ENCODE measurements around the gene MAP9. TPM values are rescaled to one million over a fixed set of nuclear protein-coding genes. Genes with fewer than 3 reads are reported as not detected.
"Not testable (repeated sequence)": the region's sequence is repeated elsewhere in the genome, so short reads cannot be mapped to it uniquely, and the experiment has no call there.

Gene MAP9
- total RNA-seq, 5 donors from 2014 or later (not counting 1 experiment from before 2014, with no cell fraction given) = 5.1 to 17.3 (median 6.6) TPM

DNA sequence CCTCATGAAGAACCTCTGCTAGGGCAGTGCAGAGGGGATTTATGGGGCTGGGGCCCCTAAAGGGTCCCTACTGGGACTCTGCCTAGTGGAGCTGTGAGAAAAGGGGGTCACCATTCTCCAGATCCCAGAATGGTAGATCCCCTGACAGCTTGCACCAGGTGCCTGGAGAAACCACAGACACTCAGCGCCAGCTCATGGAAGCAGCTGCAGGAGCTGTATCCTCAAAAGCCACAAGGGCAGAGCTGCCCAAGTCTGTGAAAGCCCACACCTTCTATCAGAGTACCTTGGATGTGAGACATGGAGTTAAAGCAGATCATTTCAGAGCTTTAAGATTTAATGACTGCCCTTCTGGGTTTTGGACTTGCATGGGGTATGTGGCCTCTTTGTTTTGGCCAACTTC lies 38.6 kb downstream of the MAP9 start:
- Histone ChIP-seq H3K4me3 (ENCODE audit: control insufficient read depth in 1 of 2, extremely low read depth in 1 of 2, low read length in 1 of 2) (no peak overlapping the region), H3K27me3 (replicated peaks in 1 of 2; ENCODE audit: control insufficient read depth in 2 of 2, extremely low read depth in 1 of 2, insufficient read depth in 2 of 2, low read length in 1 of 2) (peaks cover 0 to 3% of the 10 kb centered on the region in 2 experiments), H3K27ac (ENCODE audit: low read length) (no peak overlapping the region), H3K4me1 (ENCODE audit: control insufficient read depth in 1 of 2, extremely low read depth in 1 of 2, insufficient read depth in 2 of 2, low read length in 2 of 2) (no peaks in the 10 kb centered on the region), H3K36me3 (ENCODE audit: control insufficient read depth in 2 of 2, extremely low read depth in 1 of 2, insufficient read depth in 1 of 2, low read length in 1 of 2) (no peaks in the 10 kb centered on the region), H3K9me3 (no peaks in the 10 kb centered on the region)
- DNase-seq = no peak
- peaks cover 13 to 14% of the 10 kb centered on the region in 2 donors for H3K27me3 Mint-ChIP-seq
- POLR2A ChIA-PET = no interaction called here
- CTCF ChIA-PET = no interaction called here
- WGBS (ENCODE audit: insufficient coverage) = no CpG with 5 or more reads among the region's 1 CpG
- no peak overlapping the region for H3K27ac Mint-ChIP-seq
- ATAC-seq (replicated peaks in 1 of 4) = no peak
- H3K36me3 Mint-ChIP-seq = peaks cover 6% of the 10 kb centered on the region
- H3K4me3 Mint-ChIP-seq = no peak overlapping the region
- no peaks in the 10 kb centered on the region for H3K4me1 Mint-ChIP-seq
- peaks cover 0 to 3% (median 0%) of the 10 kb centered on the region in 3 donors for H3K9me3 Mint-ChIP-seq

DNA sequence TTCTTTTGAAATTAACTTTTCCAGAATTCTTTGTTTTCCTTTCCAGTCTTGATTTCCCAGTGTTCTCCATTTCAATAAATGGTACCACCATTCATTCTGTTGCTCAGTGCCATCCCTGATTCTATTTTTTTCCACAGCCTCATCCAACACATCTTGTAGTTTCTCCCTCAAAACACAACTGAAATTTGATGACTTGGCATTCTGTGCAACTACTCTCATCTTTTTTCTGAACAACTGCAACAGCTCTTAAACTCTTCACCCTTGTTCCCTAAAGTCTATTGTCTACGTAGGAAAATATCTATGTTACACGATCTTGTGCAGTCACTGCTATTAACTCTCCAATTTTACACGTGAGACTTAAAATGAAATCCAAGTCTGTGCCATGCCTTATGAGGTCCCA lies 40.5 kb downstream of the MAP9 start:
- Histone ChIP-seq H3K36me3 (ENCODE audit: control insufficient read depth in 2 of 2, extremely low read depth in 1 of 2, insufficient read depth in 1 of 2, low read length in 1 of 2) (no peaks in the 10 kb centered on the region), H3K9me3 (no peaks in the 10 kb centered on the region), H3K4me1 (ENCODE audit: control insufficient read depth in 1 of 2, extremely low read depth in 1 of 2, insufficient read depth in 2 of 2, low read length in 2 of 2) (no peaks in the 10 kb centered on the region), H3K27me3 (replicated peaks in 1 of 2; ENCODE audit: control insufficient read depth in 2 of 2, extremely low read depth in 1 of 2, insufficient read depth in 2 of 2, low read length in 1 of 2) (peaks cover 0 to 3% of the 10 kb centered on the region in 2 experiments), H3K27ac (ENCODE audit: low read length) (no peak overlapping the region), H3K4me3 (ENCODE audit: control insufficient read depth in 1 of 2, extremely low read depth in 1 of 2, low read length in 1 of 2) (no peak overlapping the region)
- H3K27ac Mint-ChIP-seq = no peak overlapping the region
- no peaks in the 10 kb centered on the region for H3K36me3 Mint-ChIP-seq
- peaks cover 13 to 14% of the 10 kb centered on the region in 2 donors for H3K27me3 Mint-ChIP-seq
- ChIA-PET CTCF (no interaction called here), POLR2A (no interaction called here)
- no peak overlapping the region for H3K4me3 Mint-ChIP-seq
- ATAC-seq (replicated peaks in 1 of 4) = no peak
- peaks cover 0 to 3% (median 0%) of the 10 kb centered on the region in 3 donors for H3K9me3 Mint-ChIP-seq
- no peak for DNase-seq
- no peaks in the 10 kb centered on the region for H3K4me1 Mint-ChIP-seq
- WGBS (ENCODE audit: insufficient coverage) = 70% methylated on average over 3 of the region's 3 CpGs

DNA sequence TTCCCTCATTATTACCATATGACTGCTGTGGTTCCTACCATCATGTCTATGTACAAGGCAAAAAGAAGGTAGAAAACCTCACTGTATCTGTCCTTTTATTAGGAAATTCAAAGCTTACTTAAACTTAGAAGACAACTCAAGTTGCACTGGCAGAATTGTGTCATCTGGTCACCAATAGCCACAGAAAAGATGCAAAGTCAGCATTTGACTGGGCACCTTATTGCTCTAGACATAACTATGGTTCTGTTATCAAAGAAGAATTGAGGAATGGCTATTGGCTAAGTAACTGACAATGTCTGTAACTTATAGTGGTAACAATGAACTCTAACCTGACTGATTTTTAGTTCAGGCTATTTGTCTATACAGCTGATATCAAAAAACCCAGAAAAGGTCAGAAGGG lies 45.3 kb downstream of the MAP9 start:
- Mint-ChIP-seq H3K4me3 (no peak overlapping the region), H3K4me1 (no peaks in the 10 kb centered on the region), H3K36me3 (no peaks in the 10 kb centered on the region), H3K27ac (no peak overlapping the region), H3K27me3 (peaks cover 4 to 15% of the 10 kb centered on the region in 2 donors), H3K9me3 (no peaks in the 10 kb centered on the region)
- DNase-seq (no peak), ATAC-seq (replicated peaks in 1 of 4) (no peak)
- no peaks in the 10 kb centered on the region for H3K36me3 ChIP-seq (ENCODE audit: control insufficient read depth in 2 of 2, extremely low read depth in 1 of 2, insufficient read depth in 1 of 2, low read length in 1 of 2)
- H3K27ac ChIP-seq (ENCODE audit: low read length) = no peak overlapping the region
- ChIA-PET POLR2A (interaction anchor here in 1 of 2 donors (0.7 kb wide), 1 partner anchor 342 kb away, joined by 3 read pairs; no protein-coding TSS in a partner anchor), CTCF (no interaction called here)
- no peaks in the 10 kb centered on the region for H3K9me3 ChIP-seq
- H3K27me3 ChIP-seq (replicated peaks in 1 of 2; ENCODE audit: control insufficient read depth in 2 of 2, extremely low read depth in 1 of 2, insufficient read depth in 2 of 2, low read length in 1 of 2) = peaks cover 0 to 3% of the 10 kb centered on the region in 2 experiments
- H3K4me3 ChIP-seq (ENCODE audit: control insufficient read depth in 1 of 2, extremely low read depth in 1 of 2, low read length in 1 of 2) = no peak overlapping the region
- no peaks in the 10 kb centered on the region for H3K4me1 ChIP-seq (ENCODE audit: control insufficient read depth in 1 of 2, extremely low read depth in 1 of 2, insufficient read depth in 2 of 2, low read length in 2 of 2)

DNA sequence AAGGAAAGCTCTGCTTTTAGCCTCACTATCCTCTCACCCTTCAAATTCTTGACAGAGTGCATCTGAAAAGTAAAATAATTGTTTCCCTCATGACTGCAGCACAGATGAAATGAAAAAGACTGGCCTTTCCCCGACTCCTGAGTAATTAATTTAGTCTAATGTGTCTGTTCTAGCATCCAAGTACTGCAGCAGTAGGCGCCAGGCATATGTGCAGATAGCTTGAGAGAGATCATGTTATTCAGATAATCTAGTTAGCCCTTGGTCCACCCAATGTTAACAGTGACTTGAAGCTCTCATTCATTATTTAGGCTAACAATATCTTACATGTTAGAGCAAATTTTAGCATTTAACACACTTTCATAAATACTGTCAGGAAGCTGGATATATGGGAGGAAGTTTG lies 54.0 kb downstream of the MAP9 start:
- H3K4me1 ChIP-seq (ENCODE audit: control insufficient read depth in 1 of 2, extremely low read depth in 1 of 2, insufficient read depth in 2 of 2, low read length in 2 of 2) = no peaks in the 10 kb centered on the region
- ATAC-seq (replicated peaks in 1 of 4) = no peak
- H3K36me3 ChIP-seq (ENCODE audit: control insufficient read depth in 2 of 2, extremely low read depth in 1 of 2, insufficient read depth in 1 of 2, low read length in 1 of 2) = no peaks in the 10 kb centered on the region
- ChIA-PET CTCF (no interaction called here), POLR2A (no interaction called here)
- no CpG with 5 or more reads among the region's 2 CpGs for WGBS (ENCODE audit: insufficient coverage)
- Mint-ChIP-seq H3K4me1 (no peaks in the 10 kb centered on the region), H3K4me3 (no peak overlapping the region), H3K27me3 (peaks cover 13 to 34% of the 10 kb centered on the region in 2 donors), H3K36me3 (no peaks in the 10 kb centered on the region), H3K9me3 (peaks cover 0 to 3% (median 0%) of the 10 kb centered on the region in 3 donors), H3K27ac (no peak overlapping the region)
- H3K27me3 ChIP-seq (replicated peaks in 1 of 2; ENCODE audit: control insufficient read depth in 2 of 2, extremely low read depth in 1 of 2, insufficient read depth in 2 of 2, low read length in 1 of 2) = peaks cover 0 to 4% of the 10 kb centered on the region in 2 experiments
- no peak for DNase-seq
- no peaks in the 10 kb centered on the region for H3K9me3 ChIP-seq
- H3K4me3 ChIP-seq (ENCODE audit: control insufficient read depth in 1 of 2, extremely low read depth in 1 of 2, low read length in 1 of 2) = no peak overlapping the region
- H3K27ac ChIP-seq (ENCODE audit: low read length) = no peak overlapping the region

DNA sequence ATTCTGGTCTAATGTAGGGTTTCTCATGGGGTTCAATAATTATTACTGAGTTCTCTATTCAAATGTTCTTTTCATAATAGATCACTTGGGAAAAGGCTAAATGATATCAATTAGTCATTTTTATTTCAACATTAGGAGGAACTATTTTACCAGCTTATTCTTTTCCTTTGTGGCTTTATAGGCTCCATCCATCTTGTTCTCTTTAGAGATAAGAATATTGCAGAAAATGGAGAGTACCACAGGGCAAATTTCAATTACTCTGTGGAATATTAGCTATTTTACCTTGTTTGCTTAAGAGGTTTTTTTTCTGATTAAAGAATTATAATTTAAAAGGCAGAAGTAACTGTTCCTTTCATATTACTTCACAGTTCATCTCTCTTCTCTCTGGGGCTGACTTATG lies 55.8 kb downstream of the MAP9 start:
- Histone ChIP-seq H3K27me3 (replicated peaks in 1 of 2; ENCODE audit: control insufficient read depth in 2 of 2, extremely low read depth in 1 of 2, insufficient read depth in 2 of 2, low read length in 1 of 2) (peaks cover 0 to 4% of the 10 kb centered on the region in 2 experiments), H3K36me3 (ENCODE audit: control insufficient read depth in 2 of 2, extremely low read depth in 1 of 2, insufficient read depth in 1 of 2, low read length in 1 of 2) (no peaks in the 10 kb centered on the region), H3K27ac (ENCODE audit: low read length) (no peak overlapping the region), H3K4me3 (ENCODE audit: control insufficient read depth in 1 of 2, extremely low read depth in 1 of 2, low read length in 1 of 2) (no peak overlapping the region), H3K9me3 (no peaks in the 10 kb centered on the region), H3K4me1 (ENCODE audit: control insufficient read depth in 1 of 2, extremely low read depth in 1 of 2, insufficient read depth in 2 of 2, low read length in 2 of 2) (no peaks in the 10 kb centered on the region)
- no peak overlapping the region for H3K27ac Mint-ChIP-seq
- DNase-seq = no peak
- no peak overlapping the region for H3K4me3 Mint-ChIP-seq
- CTCF ChIA-PET = no interaction called here
- H3K36me3 Mint-ChIP-seq = no peaks in the 10 kb centered on the region
- peaks cover 0 to 3% (median 0%) of the 10 kb centered on the region in 3 donors for H3K9me3 Mint-ChIP-seq
- H3K4me1 Mint-ChIP-seq = no peaks in the 10 kb centered on the region
- POLR2A ChIA-PET = no interaction called here
- H3K27me3 Mint-ChIP-seq = peaks cover 11 to 29% of the 10 kb centered on the region in 2 donors
- ATAC-seq (replicated peaks in 1 of 4) = no peak

DNA sequence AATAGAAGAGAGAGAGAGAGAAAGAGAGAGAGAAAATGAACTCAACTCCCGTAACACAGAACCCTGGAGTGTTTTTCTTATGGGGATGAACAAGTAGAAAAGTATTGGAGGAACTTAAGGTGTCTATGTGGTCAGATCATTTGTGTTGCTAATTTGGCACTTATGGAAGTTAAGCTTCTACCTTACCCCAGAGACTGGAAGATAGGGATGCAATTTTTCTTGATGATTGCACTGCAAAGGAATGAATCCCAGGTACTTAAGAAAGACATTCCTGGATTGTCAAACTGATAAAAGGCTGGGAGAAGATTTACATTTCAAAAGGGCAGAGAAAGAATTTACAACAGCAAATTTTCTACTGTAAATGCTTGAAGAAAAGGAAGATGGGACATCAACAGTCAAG lies 57.2 kb downstream of the MAP9 start:
- Histone ChIP-seq H3K9me3 (no peaks in the 10 kb centered on the region), H3K36me3 (ENCODE audit: control insufficient read depth in 2 of 2, extremely low read depth in 1 of 2, insufficient read depth in 1 of 2, low read length in 1 of 2) (no peaks in the 10 kb centered on the region), H3K27me3 (replicated peaks in 1 of 2; ENCODE audit: control insufficient read depth in 2 of 2, extremely low read depth in 1 of 2, insufficient read depth in 2 of 2, low read length in 1 of 2) (peaks cover 0 to 11% of the 10 kb centered on the region in 2 experiments), H3K27ac (ENCODE audit: low read length) (no peak overlapping the region), H3K4me3 (ENCODE audit: control insufficient read depth in 1 of 2, extremely low read depth in 1 of 2, low read length in 1 of 2) (no peak overlapping the region), H3K4me1 (ENCODE audit: control insufficient read depth in 1 of 2, extremely low read depth in 1 of 2, insufficient read depth in 2 of 2, low read length in 2 of 2) (no peaks in the 10 kb centered on the region)
- WGBS (ENCODE audit: insufficient coverage) = no CpG with 5 or more reads among the region's 1 CpG
- DNase-seq (no peak), ATAC-seq (replicated peaks in 1 of 4) (no peak)
- ChIA-PET POLR2A (no interaction called here), CTCF (no interaction called here)
- Mint-ChIP-seq H3K4me3 (no peak overlapping the region), H3K9me3 (peaks cover 0 to 3% (median 0%) of the 10 kb centered on the region in 3 donors), H3K4me1 (no peaks in the 10 kb centered on the region), H3K27me3 (peaks cover 7 to 31% of the 10 kb centered on the region in 2 donors), H3K27ac (no peak overlapping the region), H3K36me3 (no peaks in the 10 kb centered on the region)

DNA sequence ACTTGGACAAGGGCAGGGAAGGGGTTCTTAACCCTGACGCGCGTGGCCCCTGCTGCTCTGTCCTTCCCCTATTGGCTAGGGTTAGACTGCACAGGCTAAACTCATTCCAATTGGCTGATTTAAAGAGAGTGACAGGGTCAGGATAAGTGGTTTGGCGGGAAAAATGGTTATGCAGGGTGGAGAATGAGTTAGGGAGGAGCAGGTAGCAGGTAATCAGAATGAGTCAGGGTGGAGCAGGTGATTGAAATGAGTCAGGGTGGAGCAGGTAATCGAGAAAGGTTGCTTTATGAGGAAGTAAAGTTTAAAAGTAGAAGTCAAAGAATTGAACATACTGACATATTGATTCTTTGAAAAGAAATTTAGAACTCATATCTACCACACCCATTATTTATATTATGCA lies 64.7 kb downstream of the MAP9 start:
- peaks cover 2 to 11% of the 10 kb centered on the region in 2 donors for H3K27me3 Mint-ChIP-seq
- H3K4me1 Mint-ChIP-seq; H3K4me3 ChIP-seq (ENCODE audit: control insufficient read depth in 1 of 2, extremely low read depth in 1 of 2, low read length in 1 of 2); H3K9me3 Mint-ChIP-seq; CTCF ChIA-PET; H3K27ac ChIP-seq (ENCODE audit: low read length); H3K36me3 Mint-ChIP-seq; H3K36me3 ChIP-seq (ENCODE audit: control insufficient read depth in 2 of 2, extremely low read depth in 1 of 2, insufficient read depth in 1 of 2, low read length in 1 of 2); ATAC-seq (replicated peaks in 1 of 4); H3K4me1 ChIP-seq (ENCODE audit: control insufficient read depth in 1 of 2, extremely low read depth in 1 of 2, insufficient read depth in 2 of 2, low read length in 2 of 2); DNase-seq; H3K27ac Mint-ChIP-seq; H3K9me3 ChIP-seq; POLR2A ChIA-PET; H3K4me3 Mint-ChIP-seq; H3K27me3 ChIP-seq (replicated peaks in 1 of 2; ENCODE audit: control insufficient read depth in 2 of 2, extremely low read depth in 1 of 2, insufficient read depth in 2 of 2, low read length in 1 of 2): not testable (repeated sequence)
- WGBS (ENCODE audit: insufficient coverage) = 84% methylated on average over 4 of the region's 5 CpGs
